ENCODE measurements around the gene KLF16.

Gene KLF16

DNA sequence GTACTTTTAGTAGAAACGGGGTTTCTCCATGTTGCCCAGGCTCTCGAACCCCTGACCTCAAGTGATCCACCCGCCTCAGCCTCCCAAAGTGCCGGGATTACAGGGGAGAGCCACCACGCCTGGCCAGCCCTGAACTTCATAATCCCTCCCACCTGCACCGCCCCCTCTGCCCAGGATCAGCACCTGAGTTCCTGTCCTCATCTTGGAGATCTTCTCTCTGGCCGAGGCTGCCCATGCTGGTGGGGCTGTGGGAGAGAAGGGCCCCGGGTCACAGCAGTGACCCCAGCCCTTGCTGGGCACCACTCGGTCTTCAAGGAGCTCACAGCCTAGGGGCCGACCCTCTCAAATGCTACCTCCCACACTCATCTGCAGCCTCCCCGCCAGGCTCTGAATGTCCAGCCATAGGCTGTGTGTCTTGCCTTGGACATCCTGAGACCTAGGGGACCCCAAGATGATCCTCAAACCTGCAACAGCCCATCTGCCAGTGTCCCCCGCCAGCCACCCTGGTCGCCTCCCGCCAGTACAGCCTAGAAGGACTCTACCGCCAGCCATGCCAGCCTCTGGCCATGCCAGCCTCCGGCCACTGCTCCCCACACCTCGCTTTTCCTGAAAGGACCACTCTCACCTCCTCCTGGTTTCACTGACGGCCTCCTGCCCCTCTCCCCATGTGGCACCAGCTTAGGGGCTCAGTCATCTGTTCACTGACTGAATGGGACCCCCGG, 52.8 kb downstream of the KLF16 start:
- TF ChIP-seq, protein P1, sequence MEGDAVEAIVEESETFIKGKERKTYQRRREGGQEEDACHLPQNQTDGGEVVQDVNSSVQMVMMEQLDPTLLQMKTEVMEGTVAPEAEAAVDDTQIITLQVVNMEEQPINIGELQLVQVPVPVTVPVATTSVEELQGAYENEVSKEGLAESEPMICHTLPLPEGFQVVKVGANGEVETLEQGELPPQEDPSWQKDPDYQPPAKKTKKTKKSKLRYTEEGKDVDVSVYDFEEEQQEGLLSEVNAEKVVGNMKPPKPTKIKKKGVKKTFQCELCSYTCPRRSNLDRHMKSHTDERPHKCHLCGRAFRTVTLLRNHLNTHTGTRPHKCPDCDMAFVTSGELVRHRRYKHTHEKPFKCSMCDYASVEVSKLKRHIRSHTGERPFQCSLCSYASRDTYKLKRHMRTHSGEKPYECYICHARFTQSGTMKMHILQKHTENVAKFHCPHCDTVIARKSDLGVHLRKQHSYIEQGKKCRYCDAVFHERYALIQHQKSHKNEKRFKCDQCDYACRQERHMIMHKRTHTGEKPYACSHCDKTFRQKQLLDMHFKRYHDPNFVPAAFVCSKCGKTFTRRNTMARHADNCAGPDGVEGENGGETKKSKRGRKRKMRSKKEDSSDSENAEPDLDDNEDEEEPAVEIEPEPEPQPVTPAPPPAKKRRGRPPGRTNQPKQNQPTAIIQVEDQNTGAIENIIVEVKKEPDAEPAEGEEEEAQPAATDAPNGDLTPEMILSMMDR (IDR thresholded peaks at IDR 0.05) = no peak
- TF ChIP-seq ZFX (IDR thresholded peaks at IDR 0.05; ENCODE audit: borderline replicate concordance) = no peak
- no peak overlapping the region for H3K27ac ChIP-seq

DNA sequence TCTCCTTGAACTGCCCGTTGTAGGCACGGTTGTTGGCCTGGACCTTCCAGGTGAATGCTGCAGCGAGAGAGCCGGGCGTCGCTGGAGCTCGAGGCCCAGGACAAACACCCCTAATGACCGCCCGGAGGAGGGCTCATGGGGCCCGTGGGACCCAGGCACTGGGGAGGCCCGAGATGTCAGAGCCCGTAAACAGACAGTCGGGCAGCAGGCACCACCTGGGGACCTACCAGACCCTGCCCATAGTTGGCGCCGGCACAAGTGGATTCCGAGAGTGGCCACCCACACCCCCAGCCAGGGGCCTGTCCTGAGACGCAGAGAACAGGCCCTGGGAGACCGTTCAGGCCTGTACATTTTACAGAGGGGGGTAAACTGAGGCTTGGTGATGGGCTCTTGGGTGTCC, 53.7 kb downstream of the KLF16 start:
- TF ChIP-seq, protein P1 (IDR thresholded peaks at IDR 0.05) = no peak
- TF ChIP-seq ZFX (IDR thresholded peaks at IDR 0.05; ENCODE audit: borderline replicate concordance) = no peak
- no peak overlapping the region for H3K27ac ChIP-seq

DNA sequence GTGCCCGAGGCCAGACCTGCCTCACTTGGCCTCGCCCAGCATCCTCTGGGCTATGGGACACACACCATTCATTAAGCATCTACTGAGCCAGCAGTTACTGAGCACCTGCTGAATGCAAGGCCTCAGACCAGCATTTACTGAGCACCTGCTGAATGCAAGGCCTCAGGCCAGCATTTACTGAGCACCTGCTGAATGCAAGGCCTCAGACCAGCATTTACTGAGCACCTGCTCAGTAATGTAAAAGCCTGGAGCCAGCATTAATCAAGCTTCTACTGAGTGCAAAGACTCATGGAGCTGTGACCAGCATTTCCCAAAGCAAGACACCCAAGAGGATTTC, 55.0 kb downstream of the KLF16 start:
- H3K27ac ChIP-seq = no peak overlapping the region

DNA sequence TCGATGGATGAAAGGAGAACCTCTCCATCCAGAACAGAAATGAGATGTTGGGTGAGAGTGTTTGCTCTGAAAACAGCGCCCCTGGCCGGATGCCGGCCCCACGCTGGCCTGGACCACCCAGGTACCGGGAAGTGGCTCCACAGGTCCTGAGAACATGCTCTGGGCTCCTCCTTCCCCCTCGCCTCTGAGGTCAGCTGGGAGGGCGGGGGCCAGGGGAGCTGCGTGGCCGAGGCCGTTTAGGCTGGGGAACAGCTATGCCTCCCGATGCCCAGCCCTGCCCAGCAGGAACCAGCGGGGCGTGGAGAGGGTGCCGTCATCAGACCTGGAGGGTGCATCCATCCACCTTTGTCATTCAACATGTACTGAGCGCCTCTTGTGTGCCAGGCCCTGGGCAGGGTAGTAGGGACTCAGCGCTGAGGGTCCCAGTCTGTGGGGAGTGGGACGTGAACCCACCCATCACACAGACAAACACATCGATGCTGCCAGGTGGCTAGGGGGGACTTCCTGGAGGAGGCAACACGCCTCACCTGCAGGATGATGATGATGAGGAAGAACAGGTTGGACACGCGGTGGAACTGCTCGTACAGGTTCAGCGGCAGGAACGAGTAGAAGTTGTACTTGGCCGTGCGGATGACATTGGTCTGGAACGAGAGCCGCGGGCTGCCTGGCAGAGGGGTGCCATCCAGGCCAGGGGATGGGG, 55.5 kb downstream of the KLF16 start:
- H3K27ac ChIP-seq = no peak overlapping the region
- TF ChIP-seq, protein P1 (IDR thresholded peaks at IDR 0.05) = no peak
- TF ChIP-seq ZFX (IDR thresholded peaks at IDR 0.05; ENCODE audit: borderline replicate concordance) = no peak

More for the DNA sequence above, 55.0 kb downstream of the KLF16 start:
- TF ChIP-seq, protein P1 (IDR thresholded peaks at IDR 0.05) = no peak
- TF ChIP-seq ZFX (IDR thresholded peaks at IDR 0.05; ENCODE audit: borderline replicate concordance) = no peak

DNA sequence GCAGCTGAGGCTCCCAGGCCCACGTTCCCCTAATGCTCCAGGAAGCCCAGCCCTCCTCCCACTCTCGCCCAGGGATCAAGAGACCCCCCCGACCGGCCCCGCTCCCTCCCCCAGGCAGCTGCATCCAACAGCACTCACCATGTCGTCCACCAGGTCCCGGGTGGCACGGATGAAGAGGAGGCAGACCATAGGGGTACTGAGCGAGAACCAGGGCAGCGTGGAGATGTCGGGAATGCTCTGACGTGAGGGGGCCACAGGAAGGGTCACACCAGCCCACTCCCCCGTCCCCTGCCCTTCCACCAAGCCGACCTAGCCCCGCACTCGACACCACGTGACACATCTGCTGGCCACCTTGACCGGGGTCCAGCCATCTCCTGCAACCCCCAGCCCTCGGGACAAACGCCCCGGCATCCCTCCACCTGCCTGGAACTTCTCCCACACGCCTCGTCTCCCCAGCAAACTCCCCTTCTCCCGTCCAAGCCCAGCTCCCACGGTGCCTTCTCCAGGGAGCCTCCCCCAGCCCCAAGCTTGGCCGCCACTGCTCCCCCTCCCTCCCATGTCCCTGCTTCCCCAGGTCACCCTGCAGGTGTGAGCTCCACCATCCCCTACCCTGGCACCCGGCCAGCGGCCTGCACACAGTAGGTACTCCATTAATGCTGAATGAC, 56.2 kb downstream of the KLF16 start:
- H3K27ac ChIP-seq = no peak overlapping the region
- TF ChIP-seq, protein P1 (IDR thresholded peaks at IDR 0.05) = no peak
- no peak for TF ChIP-seq ZFX (IDR thresholded peaks at IDR 0.05; ENCODE audit: borderline replicate concordance)

DNA sequence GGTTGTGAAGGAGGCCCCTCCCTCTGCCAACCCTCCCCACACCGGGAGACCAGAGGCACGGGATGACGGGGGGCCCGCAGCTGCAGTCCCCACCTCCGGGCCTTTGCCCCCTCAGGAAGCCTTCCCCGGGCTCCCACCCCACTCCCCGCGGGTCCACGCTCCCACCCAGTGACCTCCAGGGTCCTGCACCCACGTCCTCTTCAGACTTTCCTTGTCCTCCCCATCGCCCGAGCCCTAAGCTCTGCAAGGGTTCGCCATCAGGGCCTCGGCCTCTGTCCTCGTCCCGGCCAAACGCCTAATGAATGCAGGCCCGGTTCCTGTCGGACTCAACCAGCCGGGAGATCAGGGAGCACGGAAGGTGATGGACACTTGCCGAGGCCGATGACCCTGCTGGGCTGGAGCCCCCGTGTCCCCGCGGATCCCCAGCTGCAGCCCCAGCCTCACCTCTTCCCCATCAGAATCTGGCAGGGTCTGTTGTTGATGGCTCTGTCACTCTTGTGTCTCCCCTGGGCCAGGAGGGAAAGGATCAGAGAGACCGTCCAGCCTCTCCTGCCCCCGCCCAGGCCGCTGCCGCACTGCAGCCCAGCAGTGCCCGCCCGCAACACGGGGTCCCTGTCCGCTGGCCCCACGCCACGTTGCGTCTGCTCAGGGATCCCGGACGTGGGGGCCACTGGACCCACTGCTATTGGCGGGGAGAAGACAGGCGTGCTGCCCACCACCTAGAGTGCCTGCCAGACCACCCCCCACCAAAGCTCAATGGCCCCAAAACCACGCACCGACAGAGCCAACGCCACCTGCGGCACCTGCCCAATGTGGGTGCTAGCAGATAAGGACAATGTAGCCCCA, 57.0 kb downstream of the KLF16 start:
- H3K27ac ChIP-seq = no peak overlapping the region
- TF ChIP-seq, protein P1 (IDR thresholded peaks at IDR 0.05) = no peak
- TF ChIP-seq ZFX (IDR thresholded peaks at IDR 0.05; ENCODE audit: borderline replicate concordance) = no peak
